ENCODE results near the gene HNRNPK.

HNRNPK gene

GRCh38 chr9:83979812-83980394 is at the start of gene HNRNPK:
Gene HNRNPK, minus strand, starts transcription at chr9:83980215. Its CDS starts 1,963 bp downstream, at chr9:83978252.
- peak; percentile 97 to 99 for DNase-seq

GRCh38 chr9:84027201-84027600 is 47.2 kb upstream of the HNRNPK start:
- no peak for DNase-seq

- no peak for DNase-seq
Measured at GRCh38 chr9:84024041-84024575, 44.1 kb upstream of the HNRNPK start.

GRCh38 chr9:84007662-84008061 is 27.6 kb upstream of the HNRNPK start:
- DNase-seq, result no peak

- no peak for DNase-seq
Measured at GRCh38 chr9:84003246-84003645, 23.2 kb upstream of the HNRNPK start.

- peak in 1 of 2 donors; percentile 40 for DNase-seq
Measured at GRCh38 chr9:84002344-84002743, 22.3 kb upstream of the HNRNPK start.

GRCh38 chr9:84001621-84002020 is 21.6 kb upstream of the HNRNPK start:
- no peak for DNase-seq

GRCh38 chr9:84000186-84000585 is 20.2 kb upstream of the HNRNPK start:
- no peak for DNase-seq

- no peak for DNase-seq
Measured at GRCh38 chr9:83999141-83999918, 19.3 kb upstream of the HNRNPK start.

GRCh38 chr9:83996126-83996525 is 16.1 kb upstream of the HNRNPK start:
- no peak for DNase-seq

- no peak for DNase-seq
Measured at GRCh38 chr9:83992901-83993300, 12.9 kb upstream of the HNRNPK start.

GRCh38 chr9:83992407-83992806 is 12.4 kb upstream of the HNRNPK start:
- DNase-seq, result no peak

GRCh38 chr9:83991355-83991754 is 11.3 kb upstream of the HNRNPK start:
- DNase-seq, result no peak

GRCh38 chr9:83988411-83988810 is 8.4 kb upstream of the HNRNPK start:
- DNase-seq, result no peak

- DNase-seq, result no peak
Measured at GRCh38 chr9:83987402-83987791, 7.4 kb upstream of the HNRNPK start.

- DNase-seq, result no peak
Measured at GRCh38 chr9:83986765-83987401, 6.9 kb upstream of the HNRNPK start.

- DNase-seq, result no peak
Measured at GRCh38 chr9:83986195-83986594, 6.2 kb upstream of the HNRNPK start.

- DNase-seq, result no peak
Measured at GRCh38 chr9:83981126-83981871, 1.3 kb upstream of the HNRNPK start.

- DNase-seq, result peak; percentile 98 to 99
Measured at GRCh38 chr9:83980395-83981125, 545 bp upstream of the HNRNPK start, which contains the start of gene RMI1. Gene RMI1, plus strand, starts transcription at chr9:83980805. Its CDS starts 20,182 bp downstream, at chr9:84000987.

- peak; percentile 87 to 92 for DNase-seq
Measured at GRCh38 chr9:83978992-83979811, 813 bp downstream of the HNRNPK start.

- no peak for DNase-seq
Measured at GRCh38 chr9:83977196-83977595, 2.8 kb downstream of the HNRNPK start.
